ENCODE results near the gene TGM3.

Gene TGM3

DNA sequence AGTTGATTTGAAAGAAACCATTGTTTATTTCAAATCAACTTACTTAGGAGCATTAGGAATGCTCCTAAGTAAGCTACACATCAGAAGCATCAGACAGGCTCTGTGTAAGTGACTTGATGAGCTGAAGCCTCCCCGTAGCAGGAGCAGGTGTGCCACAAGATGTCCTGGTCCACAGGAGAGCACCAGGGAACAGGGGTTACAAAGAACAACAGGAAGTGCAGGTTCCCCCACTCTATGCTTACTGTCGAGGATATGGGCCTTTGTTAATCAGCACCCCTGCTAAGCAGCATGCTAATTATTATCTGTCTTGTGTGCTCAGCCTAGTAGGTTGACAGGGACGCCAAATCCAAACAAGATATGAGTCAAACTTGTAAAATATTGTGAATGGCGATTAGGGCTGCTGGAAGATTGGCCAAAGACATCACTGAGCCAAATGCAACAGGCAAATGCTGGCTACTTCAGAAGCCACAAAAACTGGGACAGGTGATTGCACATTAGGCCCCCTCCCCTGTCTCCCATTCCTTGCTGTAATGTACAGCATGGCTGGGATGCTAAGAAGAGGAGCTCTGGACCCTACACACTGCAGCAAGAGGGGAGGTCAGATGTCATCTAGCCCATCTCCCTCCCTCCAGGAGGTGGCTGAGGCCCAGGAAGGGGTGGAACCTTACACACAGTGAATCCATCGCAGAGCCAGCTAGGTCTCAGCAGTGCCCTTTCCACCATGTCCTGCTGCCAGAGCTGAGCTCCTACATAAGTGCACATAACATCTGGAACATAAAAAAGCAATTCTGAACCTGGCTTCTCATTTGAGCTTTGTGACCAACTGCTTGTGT, 939 bp downstream of the TGM3 start:
- H3K27ac ChIP-seq: no peak overlapping the region
- no peak overlapping the region for H3K4me3 ChIP-seq (ENCODE audit: low read depth, low read length)
- TF ChIP-seq, protein P1, sequence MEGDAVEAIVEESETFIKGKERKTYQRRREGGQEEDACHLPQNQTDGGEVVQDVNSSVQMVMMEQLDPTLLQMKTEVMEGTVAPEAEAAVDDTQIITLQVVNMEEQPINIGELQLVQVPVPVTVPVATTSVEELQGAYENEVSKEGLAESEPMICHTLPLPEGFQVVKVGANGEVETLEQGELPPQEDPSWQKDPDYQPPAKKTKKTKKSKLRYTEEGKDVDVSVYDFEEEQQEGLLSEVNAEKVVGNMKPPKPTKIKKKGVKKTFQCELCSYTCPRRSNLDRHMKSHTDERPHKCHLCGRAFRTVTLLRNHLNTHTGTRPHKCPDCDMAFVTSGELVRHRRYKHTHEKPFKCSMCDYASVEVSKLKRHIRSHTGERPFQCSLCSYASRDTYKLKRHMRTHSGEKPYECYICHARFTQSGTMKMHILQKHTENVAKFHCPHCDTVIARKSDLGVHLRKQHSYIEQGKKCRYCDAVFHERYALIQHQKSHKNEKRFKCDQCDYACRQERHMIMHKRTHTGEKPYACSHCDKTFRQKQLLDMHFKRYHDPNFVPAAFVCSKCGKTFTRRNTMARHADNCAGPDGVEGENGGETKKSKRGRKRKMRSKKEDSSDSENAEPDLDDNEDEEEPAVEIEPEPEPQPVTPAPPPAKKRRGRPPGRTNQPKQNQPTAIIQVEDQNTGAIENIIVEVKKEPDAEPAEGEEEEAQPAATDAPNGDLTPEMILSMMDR (IDR thresholded peaks at IDR 0.05; ENCODE audit: low read depth, low read length, missing control alignments): no peak
- H3K36me3 ChIP-seq (replicated peaks): no peaks in the 10 kb centered on the region
- no peaks in the 10 kb centered on the region for H3K27me3 ChIP-seq (replicated peaks)
- in situ Hi-C loops (cut with HindIII; ENCODE audit: low pct_ligation_motif_present, low sequenced_read_pairs): no loop called here
- DNase-seq: no peak

GRCh38 chr20:2297357-2297728, 1.5 kb downstream of the TGM3 start:
- Histone ChIP-seq H3K4me3 (ENCODE audit: low read depth, low read length) (no peak overlapping the region), H3K27me3 (replicated peaks) (no peaks in the 10 kb centered on the region), H3K27ac (no peak overlapping the region), H3K36me3 (replicated peaks) (no peaks in the 10 kb centered on the region)
- TF ChIP-seq, protein P1 (IDR thresholded peaks at IDR 0.05; ENCODE audit: low read depth, low read length, missing control alignments): no peak
- in situ Hi-C loops (cut with HindIII; ENCODE audit: low pct_ligation_motif_present, low sequenced_read_pairs): no loop called here
- DNase-seq: no peak

DNA sequence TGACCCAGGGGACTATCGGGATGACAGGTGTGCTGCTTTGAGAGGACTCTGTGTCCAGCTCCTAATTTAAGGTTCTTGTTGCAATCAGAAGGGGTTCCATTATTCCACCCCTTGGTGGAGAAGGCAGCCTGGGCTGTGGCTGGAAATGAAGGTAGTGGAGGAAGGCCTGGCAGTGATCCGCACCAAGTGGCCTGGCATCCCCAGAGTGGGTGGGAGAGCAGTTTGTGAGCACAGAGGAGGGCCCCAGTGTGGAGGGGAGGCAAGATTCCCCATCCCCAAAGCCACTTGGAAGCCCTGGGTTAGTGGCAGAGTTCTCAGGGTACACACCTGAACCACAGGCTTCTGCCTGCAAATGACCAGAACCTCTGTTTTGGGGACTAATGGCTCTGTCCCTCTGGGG, 2.3 kb downstream of the TGM3 start:
- H3K27ac ChIP-seq: no peak overlapping the region
- DNase-seq: no peak
- no peaks in the 10 kb centered on the region for H3K36me3 ChIP-seq (replicated peaks)
- in situ Hi-C loops (cut with HindIII; ENCODE audit: low pct_ligation_motif_present, low sequenced_read_pairs): no loop called here
- H3K4me3 ChIP-seq (ENCODE audit: low read depth, low read length): no peak overlapping the region
- TF ChIP-seq, protein P1 (IDR thresholded peaks at IDR 0.05; ENCODE audit: low read depth, low read length, missing control alignments): no peak
- no peaks in the 10 kb centered on the region for H3K27me3 ChIP-seq (replicated peaks)

GRCh38 chr20:2298701-2299100, 2.9 kb downstream of the TGM3 start:
- in situ Hi-C loops (cut with HindIII; ENCODE audit: low pct_ligation_motif_present, low sequenced_read_pairs): no loop called here

DNA sequence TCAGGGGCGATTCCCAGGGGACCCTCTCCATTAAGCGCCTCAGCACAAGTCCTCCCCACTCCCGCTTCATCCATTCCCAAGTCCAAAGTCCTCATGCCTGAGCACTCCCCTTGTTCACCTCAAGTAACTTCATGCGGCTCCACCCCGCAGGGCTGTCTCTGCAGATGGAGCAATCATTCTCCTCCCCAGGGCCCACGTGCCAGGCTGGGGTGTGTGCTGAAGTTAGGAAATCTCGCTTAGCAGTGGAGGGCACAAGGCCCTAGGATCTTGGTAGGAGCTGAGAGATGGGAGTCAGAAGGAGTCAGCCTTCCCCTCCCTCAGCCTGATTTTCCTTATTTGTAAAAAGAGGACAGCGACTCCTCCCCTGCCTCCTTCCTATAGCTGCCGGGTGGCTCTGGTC, 3.5 kb downstream of the TGM3 start:
- DNase-seq: no peak
- TF ChIP-seq, protein P1 (IDR thresholded peaks at IDR 0.05; ENCODE audit: low read depth, low read length, missing control alignments): no peak
- no peaks in the 10 kb centered on the region for H3K27me3 ChIP-seq (replicated peaks)
- no peak overlapping the region for H3K27ac ChIP-seq
- in situ Hi-C loops (cut with HindIII; ENCODE audit: low pct_ligation_motif_present, low sequenced_read_pairs): no loop called here
- H3K4me3 ChIP-seq (ENCODE audit: low read depth, low read length): no peak overlapping the region
- no peaks in the 10 kb centered on the region for H3K36me3 ChIP-seq (replicated peaks)

More at GRCh38 chr20:2298701-2299100, 2.9 kb downstream of the TGM3 start:
- Histone ChIP-seq H3K36me3 (replicated peaks) (no peaks in the 10 kb centered on the region), H3K4me3 (ENCODE audit: low read depth, low read length) (no peak overlapping the region), H3K27ac (no peak overlapping the region), H3K27me3 (replicated peaks) (no peaks in the 10 kb centered on the region)
- DNase-seq: no peak
- TF ChIP-seq, protein P1 (IDR thresholded peaks at IDR 0.05; ENCODE audit: low read depth, low read length, missing control alignments): no peak

GRCh38 chr20:2300002-2300401, 4.2 kb downstream of the TGM3 start:
- Histone ChIP-seq H3K36me3 (replicated peaks) (no peaks in the 10 kb centered on the region), H3K27ac (no peak overlapping the region), H3K4me3 (ENCODE audit: low read depth, low read length) (no peak overlapping the region), H3K27me3 (replicated peaks) (no peaks in the 10 kb centered on the region)
- DNase-seq: no peak
- TF ChIP-seq, protein P1 (IDR thresholded peaks at IDR 0.05; ENCODE audit: low read depth, low read length, missing control alignments): no peak
- in situ Hi-C loops (cut with HindIII; ENCODE audit: low pct_ligation_motif_present, low sequenced_read_pairs): no loop called here
